CD14-positive monocyte (primary cell): ENCODE data around the gene MGAT5. TPM values are rescaled to one million over a fixed set of nuclear protein-coding genes. Genes with fewer than 3 reads are reported as not detected.

ENCODE experiments used
- DNase-seq, 3 donors: peaks; one replicate each; pipeline ENCODE4 v3.0.0-alpha.2; 2011 to 2022
- H2AFZ ChIP-seq: 2 replicates; pipeline ENCODE4 v1.6.0; 2012; ENCODE audit warnings: mild to moderate bottlenecking, low read depth, low read length, inconsistent platforms; ENCODE audit not compliant: insufficient read depth, poor library complexity, severe bottlenecking
- H3K27ac ChIP-seq, 2 donors: 1 replicate in 1 of 2; 2 replicates in 1 of 2; pipeline ENCODE4 v1.5.1; 2012 to 2013; ENCODE audit warnings: low read length in 2 of 2, control low read depth in 1 of 2, inconsistent platforms in 1 of 2, low read depth in 1 of 2, mild to moderate bottlenecking in 1 of 2
- H3K27me3 ChIP-seq, 2 donors: one replicate each; pipeline versions ENCODE4 v1.6.0 to v1.6.1; 2011 to 2013; ENCODE audit warnings: low read length in 2 of 2; ENCODE audit not compliant: control insufficient read depth in 2 of 2, insufficient read depth in 2 of 2
- H3K36me3 ChIP-seq, 2 donors: replicated peaks in 1 of 2; 1 replicate in 1 of 2; 2 replicates in 1 of 2; pipeline versions ENCODE4 v1.5.1 to v1.6.1; 2012 to 2013; ENCODE audit warnings: low read length in 2 of 2, control low read depth in 1 of 2, inconsistent platforms in 1 of 2, mild to moderate bottlenecking in 1 of 2; ENCODE audit not compliant: insufficient read depth in 2 of 2, control insufficient read depth in 1 of 2
- H3K4me1 ChIP-seq, 2 donors: 1 replicate in 1 of 2; 2 replicates in 1 of 2; pipeline versions ENCODE4 v1.5.1 to v1.6.1; 2012 to 2013; ENCODE audit warnings: low read length in 2 of 2, control low read depth in 1 of 2, inconsistent platforms in 1 of 2, mild to moderate bottlenecking in 1 of 2, moderate library complexity in 1 of 2; ENCODE audit not compliant: insufficient read depth in 2 of 2, control insufficient read depth in 1 of 2
- H3K4me2 ChIP-seq: replicated peaks from 2 replicates; pipeline ENCODE3; 2012; ENCODE audit warnings: low read length, moderate library complexity, mild to moderate bottlenecking; ENCODE audit not compliant: poor library complexity, severe bottlenecking; ENCODE audit errors: extremely low read depth
- H3K4me3 ChIP-seq, 3 experiments: fragments of 200-600 bp in 1 of 3; sonication (generic) in 1 of 3; replicated peaks in 1 of 3; 1 replicate in 2 of 3; 2 replicates in 1 of 3; pipeline ENCODE4 v1.5.1; 2011 to 2013; ENCODE audit warnings: low read length in 3 of 3, mild to moderate bottlenecking in 3 of 3, control low read depth in 2 of 3, low read depth in 2 of 3, inconsistent platforms in 1 of 3, moderate library complexity in 1 of 3
- H3K79me2 ChIP-seq: 2 replicates; pipeline ENCODE4 v1.6.0; 2012; ENCODE audit warnings: mild to moderate bottlenecking, control low read depth, inconsistent platforms, low read length, moderate library complexity; ENCODE audit not compliant: insufficient read depth
- H3K9ac ChIP-seq: 2 replicates; pipeline ENCODE4 v1.6.0; 2017; ENCODE audit warnings: low read length, mild to moderate bottlenecking; ENCODE audit not compliant: insufficient read depth, poor library complexity, severe bottlenecking
- H3K9me3 ChIP-seq, 2 donors: replicated peaks in 1 of 2; 1 replicate in 1 of 2; 2 replicates in 1 of 2; pipeline versions ENCODE4 v1.5.1 to v1.6.1; 2012 to 2013; ENCODE audit warnings: low read length in 2 of 2, control low read depth in 1 of 2; ENCODE audit not compliant: control insufficient read depth in 1 of 2, insufficient read depth in 1 of 2
- H4K20me1 ChIP-seq: 2 replicates; pipeline ENCODE4 v1.6.0; 2012; ENCODE audit warnings: mild to moderate bottlenecking, low read length, control low read depth, moderate library complexity; ENCODE audit not compliant: insufficient read depth
- H3K27ac Mint-ChIP-seq, 7 donors: one replicate each; pipeline ENCODE4 v1.8.0; 2020; ENCODE audit warnings: mild to moderate bottlenecking in 7 of 7, mixed read lengths in 7 of 7, moderate library complexity in 6 of 7, inconsistent platforms in 2 of 7
- H3K27me3 Mint-ChIP-seq, 3 donors: one replicate each; pipeline ENCODE4 v1.8.0; 2021 to 2022; ENCODE audit warnings: low read depth in 3 of 3, mild to moderate bottlenecking in 3 of 3, mixed read lengths in 3 of 3, moderate library complexity in 3 of 3, inconsistent platforms in 1 of 3
- H3K36me3 Mint-ChIP-seq, 2 donors: one replicate each; pipeline ENCODE4 v1.8.0; 2020; ENCODE audit warnings: mixed read lengths in 2 of 2, inconsistent platforms in 1 of 2, mild to moderate bottlenecking in 1 of 2
- H3K4me1 Mint-ChIP-seq: one replicate; pipeline ENCODE4 v1.8.0; 2020; ENCODE audit warnings: mild to moderate bottlenecking, mixed read lengths
- H3K4me3 Mint-ChIP-seq, 2 donors: one replicate each; pipeline ENCODE4 v1.8.0; 2020; ENCODE audit warnings: mild to moderate bottlenecking in 2 of 2, mixed read lengths in 2 of 2, moderate library complexity in 1 of 2
- H3K9me3 Mint-ChIP-seq, 7 donors: one replicate each; pipeline ENCODE4 v1.8.0; 2020 to 2022; ENCODE audit warnings: mixed read lengths in 7 of 7, mild to moderate bottlenecking in 6 of 7, moderate library complexity in 6 of 7, inconsistent platforms in 2 of 7
- WGBS: methylation state at CpG from one replicate; pipeline ENCODE4 v1.1.5; 2013; ENCODE audit warnings: missing lambda C conversion rate; ENCODE audit not compliant: insufficient coverage; 5-methylcytosine and 5-hydroxymethylcytosine counted together
- intact Hi-C, 2 donors: fragments of 100-400 bp; cut with micrococcal nuclease; formaldehyde crosslinking; loops; one replicate each; pipeline versions ENCODE4 v1.15.0 to v1.15.1; 2023
- polyA plus RNA-seq, 3 donors: library from polyadenylated mRNA; depleted of rRNA in 1 of 3; unstranded in 2 of 3; stranded (reverse) in 1 of 3; fragments of 300-500 nt in 2 of 3; fragments of >200 nt in 1 of 3; fragmentation: Illumina TruSeq in 2 of 3; gene quantifications; 1 replicate in 2 of 3; 2 replicates in 1 of 3; pipeline ENCODE4 v1.2.3, GENCODE V29; 2012 to 2021
- TF ChIP-seq, protein P1 (sequence below): fragments of 200-600 bp; IDR thresholded peaks from one replicate; pipeline ENCODE4 v1.8.0; 2022; ENCODE audit warnings: antibody characterized with exemption, mild to moderate bottlenecking

MGAT5 gene
- polyA plus RNA-seq, 3 donors: 1.9 to 6.6 (median 2.4) TPM

- WGBS: 0% methylated on average over 2 of the region's 8 CpGs
- Histone ChIP-seq H3K4me1 (no peaks in the 10 kb centered on the region), H2AFZ (no peak overlapping the region), H3K27me3 (no peaks in the 10 kb centered on the region), H3K9ac (no peak overlapping the region), H3K9me3 (no peaks in the 10 kb centered on the region), H4K20me1 (no peaks in the 10 kb centered on the region), H3K4me2 (no peak overlapping the region), H3K4me3 (no peak overlapping the region), H3K79me2 (no peaks in the 10 kb centered on the region), H3K27ac (peak overlapping the region in 1 of 2 donors; percentile 8), H3K36me3 (peaks cover 3 to 24% of the 10 kb centered on the region in 2 donors)
- intact Hi-C loops: no loop called here
- Mint-ChIP-seq H3K4me3 (no peak overlapping the region), H3K4me1 (peaks cover 27% of the 10 kb centered on the region), H3K27me3 (peaks cover 0 to 2% (median 0%) of the 10 kb centered on the region in 3 donors), H3K27ac (peak overlapping the region in 1 of 7 donors; percentile 11), H3K36me3 (peaks cover 28 to 39% of the 10 kb centered on the region in 2 donors), H3K9me3 (no peaks in the 10 kb centered on the region)
- peak; percentile 23 to 44 (median 25) for DNase-seq
- TF ChIP-seq, protein P1, sequence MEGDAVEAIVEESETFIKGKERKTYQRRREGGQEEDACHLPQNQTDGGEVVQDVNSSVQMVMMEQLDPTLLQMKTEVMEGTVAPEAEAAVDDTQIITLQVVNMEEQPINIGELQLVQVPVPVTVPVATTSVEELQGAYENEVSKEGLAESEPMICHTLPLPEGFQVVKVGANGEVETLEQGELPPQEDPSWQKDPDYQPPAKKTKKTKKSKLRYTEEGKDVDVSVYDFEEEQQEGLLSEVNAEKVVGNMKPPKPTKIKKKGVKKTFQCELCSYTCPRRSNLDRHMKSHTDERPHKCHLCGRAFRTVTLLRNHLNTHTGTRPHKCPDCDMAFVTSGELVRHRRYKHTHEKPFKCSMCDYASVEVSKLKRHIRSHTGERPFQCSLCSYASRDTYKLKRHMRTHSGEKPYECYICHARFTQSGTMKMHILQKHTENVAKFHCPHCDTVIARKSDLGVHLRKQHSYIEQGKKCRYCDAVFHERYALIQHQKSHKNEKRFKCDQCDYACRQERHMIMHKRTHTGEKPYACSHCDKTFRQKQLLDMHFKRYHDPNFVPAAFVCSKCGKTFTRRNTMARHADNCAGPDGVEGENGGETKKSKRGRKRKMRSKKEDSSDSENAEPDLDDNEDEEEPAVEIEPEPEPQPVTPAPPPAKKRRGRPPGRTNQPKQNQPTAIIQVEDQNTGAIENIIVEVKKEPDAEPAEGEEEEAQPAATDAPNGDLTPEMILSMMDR: peak; percentile 25
Observed at GRCh38 chr2:134411828-134412638, 158.2 kb downstream of the MGAT5 start.

- no peaks in the 10 kb centered on the region for H3K9me3 Mint-ChIP-seq
- Histone ChIP-seq H3K9ac (no peak overlapping the region), H3K4me1 (no peaks in the 10 kb centered on the region), H3K79me2 (no peaks in the 10 kb centered on the region), H4K20me1 (no peaks in the 10 kb centered on the region), H3K27me3 (no peaks in the 10 kb centered on the region), H3K4me3 (no peak overlapping the region), H2AFZ (no peak overlapping the region), H3K4me2 (no peak overlapping the region), H3K9me3 (no peaks in the 10 kb centered on the region), H3K36me3 (peaks cover 3 to 19% of the 10 kb centered on the region in 2 donors), H3K27ac (no peak overlapping the region)
- TF ChIP-seq, protein P1: no peak
- WGBS: 100% methylated on average over 5 of the region's 8 CpGs
- no peak overlapping the region for H3K27ac Mint-ChIP-seq
- intact Hi-C loops: no loop called here
- peaks cover 0 to 2% (median 0%) of the 10 kb centered on the region in 3 donors for H3K27me3 Mint-ChIP-seq
- DNase-seq: no peak
- no peak overlapping the region for H3K4me3 Mint-ChIP-seq
- H3K36me3 Mint-ChIP-seq: peaks cover 28 to 40% of the 10 kb centered on the region in 2 donors
- peaks cover 21% of the 10 kb centered on the region for H3K4me1 Mint-ChIP-seq
Observed at GRCh38 chr2:134412639-134412999, 158.7 kb downstream of the MGAT5 start.
